Measurements from ENCODE around the gene ATXN7L1.

GRCh38 chr7:105599551-105599950, 276.8 kb downstream of the ATXN7L1 start:
- TF ChIP-seq CTCF (IDR thresholded peaks at IDR 0.05) (no peak), POLR2A (IDR thresholded peaks at IDR 0.05) (no peak)

Measured in prostate gland (tissue), 2 donors.